HL-60 (cell line): ENCODE data around the gene PSAT1.

Experiments
- REST ChIP-seq: IDR thresholded peaks from 2 replicates; pipeline ENCODE4 v1.6.1; 2012; ENCODE audit warnings: low read depth; ENCODE audit not compliant: insufficient replicate concordance
- TF ChIP-seq, protein P1 (sequence below): IDR thresholded peaks from one replicate; pipeline ENCODE4 v1.5.1; 2011; ENCODE audit warnings: low read length, control low read depth, inconsistent platforms; ENCODE audit not compliant: insufficient read depth

- TF ChIP-seq, protein P1, sequence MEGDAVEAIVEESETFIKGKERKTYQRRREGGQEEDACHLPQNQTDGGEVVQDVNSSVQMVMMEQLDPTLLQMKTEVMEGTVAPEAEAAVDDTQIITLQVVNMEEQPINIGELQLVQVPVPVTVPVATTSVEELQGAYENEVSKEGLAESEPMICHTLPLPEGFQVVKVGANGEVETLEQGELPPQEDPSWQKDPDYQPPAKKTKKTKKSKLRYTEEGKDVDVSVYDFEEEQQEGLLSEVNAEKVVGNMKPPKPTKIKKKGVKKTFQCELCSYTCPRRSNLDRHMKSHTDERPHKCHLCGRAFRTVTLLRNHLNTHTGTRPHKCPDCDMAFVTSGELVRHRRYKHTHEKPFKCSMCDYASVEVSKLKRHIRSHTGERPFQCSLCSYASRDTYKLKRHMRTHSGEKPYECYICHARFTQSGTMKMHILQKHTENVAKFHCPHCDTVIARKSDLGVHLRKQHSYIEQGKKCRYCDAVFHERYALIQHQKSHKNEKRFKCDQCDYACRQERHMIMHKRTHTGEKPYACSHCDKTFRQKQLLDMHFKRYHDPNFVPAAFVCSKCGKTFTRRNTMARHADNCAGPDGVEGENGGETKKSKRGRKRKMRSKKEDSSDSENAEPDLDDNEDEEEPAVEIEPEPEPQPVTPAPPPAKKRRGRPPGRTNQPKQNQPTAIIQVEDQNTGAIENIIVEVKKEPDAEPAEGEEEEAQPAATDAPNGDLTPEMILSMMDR: no peak
- TF ChIP-seq REST: no peak
Measured at GRCh38 chr9:78356634-78357033, 59.7 kb downstream of the PSAT1 start.
